Stomach (tissue), 4 donors: ENCODE measurements around the gene ANKRD40CL.

Experiments
- POLR2A ChIP-seq, 4 donors: fragments of 450-650 bp; IDR thresholded peaks; one replicate each; pipeline ENCODE4 v1.6.1; 2016; ENCODE audit warnings: antibody characterized with exemption in 4 of 4, control low read depth in 2 of 4, mild to moderate bottlenecking in 1 of 4, moderate library complexity in 1 of 4
- POLR2AphosphoS5 ChIP-seq, 3 donors: sonication (generic); formaldehyde crosslinking; IDR thresholded peaks; one replicate each; pipeline ENCODE4 v1.6.1; 2016; ENCODE audit warnings: antibody characterized with exemption in 3 of 3
- TF ChIP-seq, protein P1 (sequence below), 7 experiments: fragments of 450-650 bp in 4 of 7; fragments of 200-600 bp in 3 of 7; sonication (generic) in 3 of 7; IDR thresholded peaks; one replicate each; pipeline ENCODE4 v1.5.1; 2016 to 2019; ENCODE audit warnings: antibody characterized with exemption in 7 of 7, control low read depth in 2 of 7, mild to moderate bottlenecking in 1 of 7

- TF ChIP-seq POLR2AphosphoS5 (IDR thresholded peaks at IDR 0.05) (no peak), POLR2A (IDR thresholded peaks at IDR 0.05) (no peak)
- TF ChIP-seq, protein P1, sequence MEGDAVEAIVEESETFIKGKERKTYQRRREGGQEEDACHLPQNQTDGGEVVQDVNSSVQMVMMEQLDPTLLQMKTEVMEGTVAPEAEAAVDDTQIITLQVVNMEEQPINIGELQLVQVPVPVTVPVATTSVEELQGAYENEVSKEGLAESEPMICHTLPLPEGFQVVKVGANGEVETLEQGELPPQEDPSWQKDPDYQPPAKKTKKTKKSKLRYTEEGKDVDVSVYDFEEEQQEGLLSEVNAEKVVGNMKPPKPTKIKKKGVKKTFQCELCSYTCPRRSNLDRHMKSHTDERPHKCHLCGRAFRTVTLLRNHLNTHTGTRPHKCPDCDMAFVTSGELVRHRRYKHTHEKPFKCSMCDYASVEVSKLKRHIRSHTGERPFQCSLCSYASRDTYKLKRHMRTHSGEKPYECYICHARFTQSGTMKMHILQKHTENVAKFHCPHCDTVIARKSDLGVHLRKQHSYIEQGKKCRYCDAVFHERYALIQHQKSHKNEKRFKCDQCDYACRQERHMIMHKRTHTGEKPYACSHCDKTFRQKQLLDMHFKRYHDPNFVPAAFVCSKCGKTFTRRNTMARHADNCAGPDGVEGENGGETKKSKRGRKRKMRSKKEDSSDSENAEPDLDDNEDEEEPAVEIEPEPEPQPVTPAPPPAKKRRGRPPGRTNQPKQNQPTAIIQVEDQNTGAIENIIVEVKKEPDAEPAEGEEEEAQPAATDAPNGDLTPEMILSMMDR (IDR thresholded peaks at IDR 0.05): no peak
Measured at GRCh38 chr17:50725769-50726655, 41.3 kb downstream of the ANKRD40CL start.
